ENCODE measurements around the gene RNF150.

RNF150 gene

GRCh38 chr4:141019768-141020167 is 113.5 kb downstream of the RNF150 start:
- no peak overlapping the region for H3K4me3 ChIP-seq (ENCODE audit: low read depth, low read length)
- no peak for DNase-seq (ENCODE audit: low read depth, low spot score)
- ChIA-PET CTCF (interaction anchor here (0.9 to 2.3 kb wide), 4 partner anchors 11 to 113 kb away, joined by 3 to 8 read pairs (median 6); partner anchors contain the start of gene RNF150), POLR2A (interaction anchor here (1.8 kb wide), 1 partner anchor 17 kb away, joined by 4 read pairs; no protein-coding TSS in a partner anchor)
- no peak for TF ChIP-seq CTCF (IDR thresholded peaks at IDR 0.05; ENCODE audit: insufficient read depth, low read length, missing control alignments)

- no peak for TF ChIP-seq CTCF (IDR thresholded peaks at IDR 0.05; ENCODE audit: insufficient read depth, low read length, missing control alignments)
- POLR2A ChIA-PET = no interaction called here
- H3K4me3 ChIP-seq (ENCODE audit: low read depth, low read length) = no peak overlapping the region
- CTCF ChIA-PET = interaction anchor here (0.7 kb wide), 1 partner anchor 118 kb away, joined by 3 read pairs; no protein-coding TSS in a partner anchor
- no peak for DNase-seq (ENCODE audit: low read depth, low spot score)
These were observed 117.0 kb downstream of the RNF150 start for GRCh38 chr4:141016117-141016798.

GRCh38 chr4:141013899-141014298 is 119.4 kb downstream of the RNF150 start:
- no peak for DNase-seq (ENCODE audit: low read depth, low spot score)
- ChIA-PET CTCF (interaction anchor here (1.0 kb wide), 1 partner anchor 119 kb away, joined by 3 read pairs; the partner anchor contains the start of gene RNF150), POLR2A (no interaction called here)
- no peak for TF ChIP-seq CTCF (IDR thresholded peaks at IDR 0.05; ENCODE audit: insufficient read depth, low read length, missing control alignments)
- H3K4me3 ChIP-seq (ENCODE audit: low read depth, low read length) = no peak overlapping the region

- H3K4me3 ChIP-seq (ENCODE audit: low read depth, low read length) = no peak overlapping the region
- ChIA-PET CTCF (interaction anchor here (1.0 to 3.0 kb wide), 4 partner anchors 10 to 128 kb away, joined by 3 to 13 read pairs (median 6); partner anchors contain the start of gene RNF150), POLR2A (no interaction called here)
- no peak for TF ChIP-seq CTCF (IDR thresholded peaks at IDR 0.05; ENCODE audit: insufficient read depth, low read length, missing control alignments)
- no peak for DNase-seq (ENCODE audit: low read depth, low spot score)
These were observed 121.4 kb downstream of the RNF150 start for GRCh38 chr4:141011901-141012315.

- TF ChIP-seq CTCF (IDR thresholded peaks at IDR 0.05; ENCODE audit: insufficient read depth, low read length, missing control alignments) = no peak
- ChIA-PET CTCF (interaction anchor here (2.6 to 3.0 kb wide), 2 partner anchors 8 to 14 kb away, joined by 8 to 13 read pairs; no protein-coding TSS in a partner anchor), POLR2A (no interaction called here)
- no peak for DNase-seq (ENCODE audit: low read depth, low spot score)
- H3K4me3 ChIP-seq (ENCODE audit: low read depth, low read length) = no peak overlapping the region
These were observed 123.3 kb downstream of the RNF150 start for GRCh38 chr4:141009931-141010330.

GRCh38 chr4:141009129-141009528 is 124.1 kb downstream of the RNF150 start:
- no peak for TF ChIP-seq CTCF (IDR thresholded peaks at IDR 0.05; ENCODE audit: insufficient read depth, low read length, missing control alignments)
- POLR2A ChIA-PET = no interaction called here
- CTCF ChIA-PET = interaction anchor here (2.6 kb wide), 1 partner anchor 7 kb away, joined by 13 read pairs; no protein-coding TSS in a partner anchor
- H3K4me3 ChIP-seq (ENCODE audit: low read depth, low read length) = no peak overlapping the region
- no peak for DNase-seq (ENCODE audit: low read depth, low spot score)

All from AG04449 (cell line).